GM19463 (cell line): ENCODE results near the gene HSD11B1L.
"Not testable (repeated sequence)": the region's sequence is repeated elsewhere in the genome, so short reads cannot be mapped to it uniquely, and the experiment has no call there.

Experiments
- ATAC-seq: cut with Tn5 transposase; IDR thresholded peaks from one replicate; pipeline ENCODE4 v1.9.1; 2021; ENCODE audit warnings: mild to moderate bottlenecking, moderate library complexity; ENCODE audit not compliant: unreplicated experiment

HSD11B1L gene

DNA sequence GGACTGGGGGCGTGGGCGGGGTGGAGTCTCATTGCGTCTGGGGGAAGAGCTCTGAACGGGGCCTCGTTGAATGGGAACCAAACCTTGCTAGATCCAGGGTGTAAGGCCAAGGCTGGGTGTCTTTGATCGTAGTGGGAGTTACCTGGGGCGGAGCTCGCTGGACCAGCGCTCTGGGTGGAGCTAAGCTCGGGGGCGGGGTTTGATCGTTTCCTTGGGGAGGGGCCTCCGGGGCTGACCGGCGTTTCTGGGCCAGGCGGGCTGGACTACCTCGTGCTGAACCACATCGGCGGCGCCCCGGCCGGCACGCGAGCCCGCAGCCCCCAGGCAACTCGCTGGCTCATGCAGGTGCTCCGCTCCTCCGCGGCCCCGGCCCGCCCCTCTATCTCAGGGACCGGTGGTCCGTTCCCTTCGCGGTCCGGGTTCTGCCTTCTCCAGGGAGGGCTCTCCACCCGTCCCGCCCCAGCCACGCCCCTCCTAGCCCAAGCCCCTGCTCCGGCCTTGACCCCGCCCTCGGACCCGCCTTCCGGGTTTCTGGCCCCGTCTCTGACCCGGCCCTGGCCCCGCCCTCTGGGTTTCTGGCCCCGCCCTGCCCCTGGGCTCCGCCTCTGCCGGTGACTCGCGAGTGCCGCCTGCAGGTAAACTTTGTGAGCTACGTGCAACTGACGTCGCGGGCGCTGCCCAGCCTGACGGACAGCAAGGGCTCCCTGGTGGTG is 6.0 kb downstream of the HSD11B1L start:
- peak; percentile 65 for ATAC-seq

DNA sequence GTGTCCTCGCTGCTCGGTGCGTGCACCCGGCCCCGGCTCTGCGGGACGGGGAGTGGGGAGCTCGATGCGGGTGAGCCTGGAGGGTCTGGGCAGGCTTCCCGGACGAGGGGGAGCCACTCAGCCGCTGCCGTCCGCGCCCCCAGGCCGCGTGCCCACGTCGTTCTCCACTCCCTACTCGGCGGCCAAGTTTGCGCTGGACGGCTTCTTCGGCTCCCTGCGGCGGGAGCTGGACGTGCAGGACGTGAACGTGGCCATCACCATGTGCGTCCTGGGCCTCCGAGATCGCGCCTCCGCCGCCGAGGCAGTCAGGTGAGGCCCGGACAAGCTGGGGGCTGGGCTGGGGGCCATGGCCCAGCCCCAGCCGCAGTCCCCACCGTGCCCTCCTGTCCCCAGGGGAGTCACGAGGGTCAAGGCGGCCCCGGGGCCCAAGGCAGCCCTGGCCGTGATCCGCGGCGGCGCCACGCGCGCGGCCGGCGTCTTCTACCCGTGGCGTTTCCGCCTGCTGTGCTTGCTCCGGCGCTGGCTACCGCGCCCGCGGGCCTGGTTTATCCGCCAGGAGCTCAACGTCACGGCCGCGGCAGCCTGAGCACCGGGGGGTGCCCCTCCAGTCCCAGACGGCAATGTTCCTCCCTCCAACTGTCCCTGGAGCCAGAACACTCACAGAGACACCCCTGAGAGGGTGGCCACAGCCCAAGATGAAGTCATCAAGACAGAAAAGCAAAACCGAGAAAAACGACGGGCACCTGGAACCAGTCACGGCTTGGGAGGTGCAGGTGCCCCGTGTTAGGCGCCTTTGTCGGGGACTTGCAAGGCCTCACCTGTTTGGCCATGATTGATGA is 6.8 kb downstream of the HSD11B1L start:
- ATAC-seq, result no peak

DNA sequence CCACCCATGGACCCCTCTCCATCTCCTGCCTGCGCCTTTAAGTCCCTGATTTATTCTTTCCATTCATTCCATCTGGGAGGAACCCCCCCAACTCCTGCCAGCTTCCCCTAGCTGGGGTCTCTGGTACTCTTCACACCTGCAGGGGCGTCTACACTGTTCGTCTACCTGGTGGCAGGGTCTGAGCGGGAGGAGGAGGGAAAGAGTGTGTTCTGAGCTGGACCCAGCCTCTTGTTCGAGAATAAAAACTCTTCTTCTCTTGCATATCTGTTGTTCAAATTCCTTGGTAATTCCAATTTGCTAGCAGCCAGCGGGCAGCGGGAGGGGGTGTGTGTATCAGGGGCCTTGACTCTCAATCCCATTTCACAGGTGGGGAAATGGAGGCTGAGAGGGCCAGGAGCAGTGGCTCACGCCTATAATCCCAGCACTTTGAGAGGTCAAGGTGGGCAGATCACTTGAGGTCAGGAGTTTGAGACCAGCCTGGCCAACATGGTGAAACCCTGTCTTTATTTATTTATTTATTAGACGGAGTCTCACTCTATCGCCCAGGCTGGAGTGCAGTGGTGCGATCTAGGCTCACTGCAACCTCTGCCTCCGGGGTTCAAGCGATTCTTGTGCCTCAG is 7.5 kb downstream of the HSD11B1L start:
- not testable (repeated sequence) for ATAC-seq

DNA sequence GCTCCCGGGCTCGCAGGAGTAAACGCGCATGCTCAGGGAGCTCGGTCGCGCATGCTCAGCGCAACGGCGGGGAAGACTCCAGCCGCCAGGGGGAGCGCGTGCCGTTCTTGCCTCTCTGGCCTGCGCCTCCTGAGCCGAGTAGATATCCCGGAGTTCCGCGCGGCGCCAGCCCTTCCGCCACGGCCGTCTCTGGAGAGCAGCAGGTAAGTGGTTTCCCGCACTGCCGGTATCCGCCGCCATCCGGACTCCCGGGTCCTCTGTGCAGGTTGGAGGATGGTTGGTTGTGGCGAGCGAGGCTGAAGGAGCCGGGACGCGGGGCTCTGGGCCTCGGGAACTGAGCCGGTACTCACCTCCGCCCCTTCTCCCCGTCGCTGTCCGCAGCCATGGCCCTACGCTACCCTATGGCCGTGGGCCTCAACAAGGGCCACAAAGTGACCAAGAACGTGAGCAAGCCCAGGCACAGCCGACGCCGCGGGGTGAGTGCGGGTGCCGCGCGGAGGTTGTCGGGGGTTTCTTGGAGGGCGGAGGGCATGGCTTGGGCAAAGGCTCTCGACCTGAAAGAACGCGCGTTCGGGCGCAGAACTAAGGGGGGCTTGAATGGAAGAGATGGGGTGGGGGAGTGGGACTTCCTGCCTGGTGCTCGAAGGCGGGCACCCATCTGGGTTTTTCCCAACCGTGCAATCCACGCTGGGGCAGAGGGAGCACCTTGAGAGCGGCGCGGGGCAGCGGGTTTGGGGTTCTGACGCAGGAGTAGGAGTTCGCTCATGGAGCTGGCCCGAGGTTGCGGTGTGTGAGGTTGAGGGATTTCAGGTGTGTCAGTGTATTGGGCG is 9.5 kb downstream of the HSD11B1L start, which contains the start of gene RPL36:
RPL36 (plus strand) TSS at position 171 of the 830 bp plus-strand sequence; CDS start at position 384, 213 bp downstream.
- ATAC-seq, result peak; percentile 36

DNA sequence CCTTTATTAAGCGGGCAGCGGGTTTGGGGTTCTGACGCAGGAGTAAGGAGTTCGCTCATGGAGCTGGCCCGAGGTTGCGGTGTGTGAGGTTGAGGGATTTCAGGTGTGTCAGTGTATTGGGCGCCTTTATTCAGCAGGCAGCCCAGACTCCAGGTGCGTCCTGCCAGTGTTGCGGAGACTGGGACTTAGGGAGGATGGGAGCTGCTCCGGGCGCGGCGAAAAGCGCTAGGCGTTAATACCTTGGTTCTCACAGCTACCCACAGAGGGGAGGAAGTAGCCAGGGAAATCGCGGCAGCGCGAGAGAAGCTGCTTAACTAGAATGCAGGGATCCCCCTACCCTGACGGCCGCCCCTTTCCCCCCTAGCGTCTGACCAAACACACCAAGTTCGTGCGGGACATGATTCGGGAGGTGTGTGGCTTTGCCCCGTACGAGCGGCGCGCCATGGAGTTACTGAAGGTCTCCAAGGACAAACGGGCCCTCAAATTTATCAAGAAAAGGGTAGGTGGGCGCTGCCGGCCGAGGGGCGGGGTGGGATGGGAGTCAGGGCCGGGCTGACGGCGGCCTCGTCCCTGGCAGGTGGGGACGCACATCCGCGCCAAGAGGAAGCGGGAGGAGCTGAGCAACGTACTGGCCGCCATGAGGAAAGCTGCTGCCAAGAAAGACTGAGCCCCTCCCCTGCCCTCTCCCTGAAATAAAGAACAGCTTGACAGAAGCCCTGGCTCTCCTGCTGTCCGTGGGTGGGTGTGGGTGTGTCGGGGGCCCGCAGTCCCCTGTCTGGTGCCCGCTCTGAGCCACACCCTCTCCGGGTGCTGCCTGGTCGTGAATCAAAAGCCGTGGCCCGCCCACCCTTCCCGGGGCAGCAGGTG is 10.4 kb downstream of the HSD11B1L start:
- ATAC-seq, result no peak

DNA sequence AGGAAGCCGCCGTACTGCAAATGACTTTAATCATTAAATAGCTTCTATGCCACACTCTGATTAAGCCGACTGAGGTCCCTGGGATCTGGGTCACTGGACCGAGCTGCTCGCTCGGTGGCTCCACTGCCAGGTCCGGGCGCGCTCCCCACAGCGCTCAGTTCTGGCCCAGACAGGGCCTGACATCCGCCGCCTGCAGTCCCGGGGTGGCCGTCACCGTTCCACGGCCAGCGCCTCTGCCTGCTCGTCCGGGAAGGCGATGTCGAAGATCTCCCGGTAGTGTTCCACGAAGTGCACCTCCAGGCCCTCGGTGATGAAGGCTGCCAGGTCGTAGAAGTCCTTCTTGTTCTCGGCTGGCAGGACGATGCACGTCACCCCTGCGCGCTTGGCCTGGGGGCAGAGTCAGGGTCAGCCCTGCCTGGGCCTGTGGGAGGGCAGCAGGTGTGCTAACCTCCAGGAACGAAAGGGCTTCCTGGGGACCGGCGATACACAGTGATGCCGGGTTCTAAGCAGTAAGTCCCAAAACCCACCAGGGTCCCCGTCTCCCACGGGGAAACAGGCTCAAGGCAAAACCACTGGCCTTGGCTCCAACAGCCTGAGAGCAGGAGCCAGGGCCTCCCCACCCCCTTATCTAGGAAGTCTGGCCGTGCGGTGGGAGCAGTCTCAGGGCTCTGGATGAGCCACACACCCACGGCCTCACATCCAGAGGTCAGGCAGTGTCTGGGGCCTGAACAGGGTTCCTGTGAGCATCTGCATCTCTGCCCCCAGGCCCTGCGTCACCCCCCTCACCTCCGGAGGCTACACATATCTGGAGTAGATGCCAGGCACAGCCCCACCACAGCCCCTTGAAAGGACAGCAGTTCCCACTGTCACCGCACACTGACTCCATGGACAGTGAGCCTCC is 11.2 kb downstream of the HSD11B1L start:
- no peak for ATAC-seq

DNA sequence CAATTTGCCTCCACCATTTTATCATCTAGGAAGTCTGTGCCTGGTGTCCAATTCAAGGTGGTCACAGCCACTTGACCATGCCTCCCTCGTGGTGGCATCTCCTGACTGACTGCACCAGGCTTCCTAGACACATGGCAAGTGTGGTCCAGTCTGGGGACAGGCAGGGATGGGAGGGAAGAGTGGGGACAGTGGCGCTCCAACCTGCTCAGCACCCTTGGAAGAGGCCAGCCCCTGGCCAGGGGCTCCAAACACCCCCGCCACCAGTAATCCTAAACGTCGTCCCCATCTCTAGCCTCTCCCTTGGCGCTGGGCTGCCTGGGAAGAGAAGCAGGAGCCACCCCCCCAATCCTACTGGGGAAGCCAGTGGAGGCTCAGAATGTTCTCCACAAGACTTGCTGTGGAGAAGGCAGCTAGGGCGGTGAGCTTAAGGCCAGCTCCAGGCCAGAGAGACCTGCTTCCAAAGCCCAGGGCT is 11.9 kb downstream of the HSD11B1L start:
- ATAC-seq, result no peak

DNA sequence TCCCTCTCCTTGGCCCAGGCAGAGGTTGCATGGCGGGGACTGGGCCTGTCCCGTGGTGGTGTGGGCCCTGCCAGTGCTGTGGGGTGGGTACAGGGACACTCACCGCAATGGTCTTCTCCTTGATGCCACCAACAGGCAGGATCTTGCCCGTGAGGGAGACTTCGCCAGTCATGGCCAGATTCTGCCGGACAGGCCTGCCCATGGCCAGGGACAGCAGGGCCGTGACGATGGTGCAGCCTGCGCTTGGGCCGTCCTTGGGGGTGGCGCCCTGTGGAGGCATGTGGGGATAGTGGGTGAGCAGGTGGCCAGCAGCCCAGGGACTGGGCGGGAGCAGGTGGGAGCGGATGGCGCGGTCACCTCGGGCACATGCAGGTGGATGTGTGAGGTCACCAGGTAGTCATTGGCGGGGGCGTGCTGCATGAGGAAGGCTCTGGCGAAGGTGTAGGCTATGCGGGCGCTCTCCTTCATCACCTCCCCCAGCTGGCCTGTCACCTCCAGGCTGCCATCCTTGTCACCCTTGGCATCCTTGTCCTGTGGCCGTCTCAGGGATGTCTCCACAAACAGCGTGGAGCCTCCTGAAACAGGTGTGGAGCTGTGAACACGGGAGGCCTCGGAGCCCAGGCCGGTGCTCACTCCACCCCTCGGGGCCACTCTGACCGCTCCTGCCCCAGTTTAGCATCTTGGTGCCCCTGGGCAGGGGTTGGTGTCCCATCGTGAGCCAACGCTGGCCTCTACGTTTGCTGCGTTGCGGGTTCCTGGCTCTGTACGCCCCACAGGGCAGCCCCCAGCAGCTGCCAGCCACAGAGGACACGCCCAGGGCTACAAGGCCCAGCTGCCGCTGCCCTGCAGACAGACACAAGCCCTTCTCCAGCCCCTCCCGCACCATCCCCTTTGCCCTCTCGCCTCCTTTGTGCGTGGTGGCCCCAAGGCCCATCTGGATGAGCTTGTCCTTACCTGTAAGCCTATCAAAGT is 12.7 kb downstream of the HSD11B1L start:
- no peak for ATAC-seq

DNA sequence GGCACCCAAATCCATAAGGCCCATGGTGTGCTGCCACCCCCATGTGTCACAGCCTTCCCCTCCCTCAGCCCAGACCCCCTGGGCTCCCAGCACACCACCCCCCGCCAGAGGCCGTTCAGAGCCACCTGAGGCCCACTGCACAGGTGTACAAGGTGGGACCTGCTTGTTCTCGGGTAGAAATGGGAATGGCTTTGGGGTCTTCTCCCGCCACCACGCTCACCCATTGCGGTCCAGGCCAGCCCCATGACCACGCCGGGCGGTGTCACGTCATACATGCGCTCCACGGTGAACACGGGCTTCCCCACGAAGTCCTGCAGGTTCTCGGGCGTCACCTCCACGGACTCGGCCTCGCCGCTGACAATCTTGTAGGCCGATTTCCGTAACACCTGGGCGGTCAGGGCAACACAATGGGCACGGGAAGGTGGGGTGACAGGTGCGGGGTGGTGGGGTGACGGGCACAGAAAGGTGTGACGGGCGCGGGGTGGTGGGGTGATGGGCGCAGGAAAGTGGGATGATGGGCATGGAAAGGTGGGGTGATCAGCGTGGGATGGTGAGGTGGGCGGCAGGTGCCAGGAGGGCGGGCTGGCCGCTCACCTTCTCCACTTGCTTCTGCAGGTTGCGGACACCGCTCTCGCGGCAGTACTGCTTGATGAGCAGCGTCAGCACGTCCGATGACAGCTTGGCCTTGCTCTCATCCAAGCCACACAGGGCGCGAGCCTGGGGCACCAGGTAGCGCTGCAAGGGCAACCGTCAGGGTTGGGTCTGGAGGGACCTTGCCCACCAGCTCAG is 13.5 kb downstream of the HSD11B1L start:
- no peak for ATAC-seq

DNA sequence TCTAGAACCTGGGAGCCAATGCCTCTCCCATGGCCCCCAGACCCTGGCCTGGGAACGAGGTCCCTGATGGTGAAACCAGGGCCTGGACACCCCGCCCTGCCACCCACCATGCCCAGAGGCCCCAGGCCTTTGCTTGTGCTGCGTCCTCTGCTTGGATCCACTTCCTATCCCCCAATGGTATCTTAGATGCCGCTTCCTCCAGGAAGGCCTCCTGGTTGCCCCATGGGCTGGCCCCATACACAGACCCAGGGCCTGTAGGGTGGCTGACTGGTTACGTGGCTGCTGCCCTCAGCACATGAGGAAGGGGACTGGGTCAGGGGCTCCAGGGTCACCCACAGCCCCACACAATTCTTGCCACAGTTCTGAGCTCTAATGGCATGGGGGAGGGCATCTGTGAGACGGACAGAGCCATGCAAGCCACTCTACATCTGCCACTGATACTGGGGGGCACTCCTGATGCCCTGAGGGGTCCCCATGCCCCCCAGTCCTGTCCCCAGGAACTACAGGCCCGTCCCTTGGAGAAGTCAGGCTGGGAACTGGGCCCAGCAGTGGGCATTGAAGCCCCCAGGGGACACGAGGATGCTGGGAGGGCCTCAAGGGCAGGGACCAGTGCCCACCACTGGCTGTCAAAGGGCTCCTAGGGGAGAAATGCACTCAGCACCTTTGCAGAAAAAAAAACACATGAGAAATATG is 14.3 kb downstream of the HSD11B1L start:
- ATAC-seq, result no peak

DNA sequence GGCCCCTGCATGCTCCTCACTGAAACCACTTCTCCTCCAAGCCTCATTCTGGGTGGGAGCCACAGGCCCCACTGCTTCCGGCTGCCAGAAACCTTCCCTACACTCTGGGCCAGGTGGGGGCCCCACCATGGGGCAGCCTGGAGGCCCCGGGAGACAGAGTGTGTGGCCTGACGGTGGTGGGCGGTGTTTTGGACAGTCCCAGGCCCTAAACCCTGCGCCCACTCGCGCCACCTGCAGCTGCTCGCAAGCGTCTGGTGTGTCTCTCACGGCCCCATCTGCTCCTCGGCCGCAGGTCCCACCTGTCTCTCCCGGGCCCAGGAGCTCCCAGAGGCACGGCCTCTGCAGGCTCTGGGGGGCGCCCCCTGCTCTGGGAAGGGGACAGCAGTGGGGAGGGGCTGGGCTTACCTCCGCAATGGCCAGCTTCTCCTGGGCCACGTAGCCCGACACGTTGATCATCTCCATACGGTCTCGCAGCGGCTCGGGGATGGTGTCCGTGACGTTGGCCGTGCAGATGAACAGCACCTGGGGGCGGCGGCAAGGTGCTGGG is 14.9 kb downstream of the HSD11B1L start:
- ATAC-seq, result no peak

DNA sequence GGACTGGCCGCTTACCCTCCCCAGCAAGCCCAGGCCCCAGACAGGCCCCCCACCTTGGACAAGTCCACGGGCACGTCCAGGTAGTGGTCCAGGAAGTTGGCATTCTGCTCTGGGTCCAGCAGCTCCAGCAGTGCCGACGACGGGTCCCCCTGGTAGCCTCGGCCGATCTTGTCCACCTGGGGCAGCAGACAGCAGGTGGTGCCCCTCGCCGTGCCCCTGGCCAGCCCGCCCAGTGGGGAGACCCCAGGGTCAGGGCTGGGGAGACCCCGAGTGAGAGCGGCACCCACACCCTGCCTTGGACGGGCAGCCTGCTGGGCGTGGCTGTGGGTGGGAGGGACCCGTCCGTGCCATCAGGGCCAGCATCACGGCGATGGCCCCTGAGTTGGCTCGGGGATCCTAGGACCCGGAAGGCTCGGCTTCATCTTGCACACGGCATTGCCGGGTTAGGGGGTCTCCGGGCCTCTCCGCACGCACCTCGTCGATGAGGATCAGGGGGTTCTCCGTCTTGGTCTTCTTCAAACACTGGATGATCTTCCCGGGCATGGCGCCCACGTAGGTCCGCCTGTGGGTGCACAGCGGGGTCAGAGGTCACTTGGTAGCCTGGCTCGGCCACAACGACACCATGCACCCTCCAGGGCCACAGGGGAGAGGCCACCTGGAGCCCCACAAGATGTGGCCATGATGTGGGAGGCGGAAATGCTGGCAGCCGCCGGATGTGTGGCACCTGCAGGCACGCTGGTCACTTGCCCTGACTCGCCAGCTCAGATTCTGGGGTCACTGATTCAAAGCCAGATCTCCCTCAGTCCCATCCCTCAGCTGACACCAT is 15.6 kb downstream of the HSD11B1L start:
- ATAC-seq, result no peak

DNA sequence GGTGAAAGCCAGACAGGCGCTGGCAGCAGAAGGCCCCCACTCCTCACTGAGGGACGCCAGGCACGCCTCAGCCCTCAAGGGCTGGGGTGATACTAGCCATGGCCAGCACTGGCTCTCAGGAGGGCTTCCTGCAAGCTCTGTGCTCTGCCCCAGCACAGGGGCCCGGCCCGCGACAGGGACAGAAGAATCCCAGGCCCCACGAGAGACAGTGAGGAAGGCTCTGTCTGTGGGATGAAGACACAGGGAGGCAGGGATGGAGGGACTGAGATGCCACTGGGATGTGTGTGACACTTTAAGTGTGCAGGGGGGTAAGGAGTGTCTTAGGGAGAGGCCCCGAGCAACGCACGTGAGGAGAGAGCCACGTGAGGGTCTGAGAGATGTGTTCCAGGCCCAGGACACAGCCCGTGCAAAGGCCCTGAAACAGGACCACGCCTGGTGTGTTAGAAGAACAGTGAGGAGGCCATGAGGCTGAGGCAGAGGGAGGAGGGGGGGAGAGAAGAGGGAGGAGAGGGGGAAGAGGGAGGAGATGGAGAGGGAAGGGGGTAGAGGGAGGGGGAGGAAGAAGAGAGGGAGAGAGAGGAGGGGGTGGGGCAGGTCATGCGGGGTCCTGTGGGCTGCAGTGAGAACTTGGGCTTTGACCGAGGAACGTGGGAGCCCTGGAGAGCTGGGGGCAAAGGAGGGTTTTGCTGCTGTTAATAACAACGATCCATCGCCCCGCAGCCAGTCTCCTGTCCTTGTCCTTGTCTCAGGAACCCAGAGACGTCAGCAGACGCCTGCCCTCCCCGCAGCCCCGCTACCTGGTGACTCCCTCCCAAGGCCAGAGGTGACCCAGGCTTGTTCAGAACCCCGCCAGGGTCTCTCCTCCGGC is 16.4 kb downstream of the HSD11B1L start:
- no peak for ATAC-seq
